ENCODE data around the gene RPP25L. TPM values are rescaled to one million over a fixed set of nuclear protein-coding genes. Genes with fewer than 3 reads are reported as not detected.
A peak's percentile ranks its signal among the peaks of the same experiment; 100 is the strongest.

RPP25L gene
- polyA plus RNA-seq, 1 of the 3 experiments (the other 2 are of a cell fraction) = 47.6 TPM

DNA sequence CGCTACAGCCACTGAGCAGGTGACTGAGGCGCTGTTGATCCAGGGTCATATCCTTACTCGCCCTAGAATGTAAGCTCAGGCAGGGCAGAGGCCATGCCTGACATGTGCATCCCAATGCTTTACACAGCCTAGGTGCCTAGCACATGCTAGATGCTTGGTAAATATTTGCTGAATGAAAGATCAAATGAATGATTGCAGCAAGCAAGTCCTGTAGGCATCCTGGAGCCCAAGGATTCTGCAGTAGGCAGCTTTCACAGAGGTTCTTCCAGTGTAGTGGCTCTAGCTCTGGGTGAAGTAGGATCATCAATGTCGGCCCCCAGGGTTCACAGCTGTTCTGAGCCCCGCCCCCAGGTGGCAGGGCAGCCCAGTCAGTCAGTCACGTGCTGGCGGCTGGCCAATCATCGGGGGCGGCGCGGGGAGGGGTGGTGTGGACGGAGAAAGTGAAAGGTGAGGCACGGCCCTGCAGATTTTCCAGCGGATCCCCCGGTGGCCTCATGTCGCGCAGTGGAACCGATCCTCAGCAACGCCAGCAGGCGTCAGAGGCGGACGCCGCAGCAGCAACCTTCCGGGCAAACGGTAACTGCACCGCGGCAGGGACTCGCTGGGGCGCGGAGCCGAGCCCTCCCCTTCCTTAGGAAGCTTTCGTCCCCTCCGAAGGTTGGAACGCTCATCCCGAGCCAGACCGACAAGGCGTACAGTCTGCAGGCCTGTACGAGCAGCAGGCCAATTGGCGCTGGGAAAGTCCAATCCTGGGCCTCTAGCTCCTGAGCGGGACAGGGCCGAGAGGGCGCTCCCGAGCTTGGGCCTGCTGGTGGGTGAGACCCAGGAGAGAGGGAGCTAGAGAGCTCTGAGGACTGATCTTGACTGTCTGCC lies 34.5 kb upstream of the RPP25L start, which contains the start of gene GALT:
TSS of gene GALT (plus strand) at position 465 of the 873 bp plus-strand sequence. CDS start at position 495, 30 bp downstream.
- H3K27me3 ChIP-seq (ENCODE audit: insufficient read depth) = no peaks in the 10 kb centered on the region
- no peaks in the 10 kb centered on the region for H4K20me1 ChIP-seq (ENCODE audit: insufficient read depth)
- peak within 1 kb of the TSS; percentile 96 for H2AFZ ChIP-seq (ENCODE audit: low read depth)
- H3K4me3 ChIP-seq (ENCODE audit: low read depth in 2 of 2, low read length in 1 of 2) = peak within 1 kb of the TSS; percentile 77 to 84
- H3K27ac ChIP-seq (ENCODE audit: low read depth in 2 of 2, low read length in 1 of 2) = peak within 1 kb of the TSS; percentile 66 to 95
- WGBS (ENCODE audit: low lambda C conversion rate) = 14% methylated on average over 17 of the region's 43 CpGs
- ChIA-PET POLR2A (interaction anchor here (0.6 to 1.9 kb wide), 6 partner anchors 9 to 346 kb away, joined by 3 to 22 read pairs (median 3); partner anchors contain the start of gene SIGMAR1), CTCF (interaction anchor here (0.7 to 14.1 kb wide), 18 partner anchors 9 to 242 kb away, joined by 3 to 152 read pairs (median 5); partner anchors contain the start of genes ARID3C, CCL27 and SIGMAR1)
- H3K9me2 ChIP-seq = no peaks in the 10 kb centered on the region
- peaks cover 13 to 19% of the 10 kb centered on the region in 2 experiments for H3K36me3 ChIP-seq (replicated peaks in 1 of 2; ENCODE audit: control insufficient read depth in 1 of 2, insufficient read depth in 2 of 2, low read length in 1 of 2)
- peaks cover 9% of the 10 kb centered on the region for H3F3A ChIP-seq (replicated peaks; ENCODE audit: insufficient read depth)
- H3K9ac ChIP-seq = peak within 1 kb of the TSS; percentile 82
- H3K4me2 ChIP-seq = peak within 1 kb of the TSS; percentile 96
- H3K4me1 ChIP-seq (ENCODE audit: control insufficient read depth in 1 of 2, insufficient read depth in 2 of 2, low read depth in 1 of 2, low read length in 1 of 2) = peaks cover 3 to 47% of the 10 kb centered on the region in 2 experiments; a peak in 2 of 4 replicates
- H3K79me2 ChIP-seq (ENCODE audit: insufficient read depth) = peaks cover 14% of the 10 kb centered on the region; the same call in 1 of the 2 replicates
- DNase-seq = peak; percentile 97
- H3K9me3 ChIP-seq = no peaks in the 10 kb centered on the region
- TF ChIP-seq, protein P1, sequence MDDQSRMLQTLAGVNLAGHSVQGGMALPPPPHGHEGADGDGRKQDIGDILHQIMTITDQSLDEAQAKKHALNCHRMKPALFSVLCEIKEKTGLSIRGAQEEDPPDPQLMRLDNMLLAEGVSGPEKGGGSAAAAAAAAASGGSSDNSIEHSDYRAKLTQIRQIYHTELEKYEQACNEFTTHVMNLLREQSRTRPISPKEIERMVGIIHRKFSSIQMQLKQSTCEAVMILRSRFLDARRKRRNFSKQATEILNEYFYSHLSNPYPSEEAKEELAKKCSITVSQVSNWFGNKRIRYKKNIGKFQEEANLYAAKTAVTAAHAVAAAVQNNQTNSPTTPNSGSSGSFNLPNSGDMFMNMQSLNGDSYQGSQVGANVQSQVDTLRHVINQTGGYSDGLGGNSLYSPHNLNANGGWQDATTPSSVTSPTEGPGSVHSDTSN (IDR thresholded peaks at IDR 0.05) = peak; percentile 60
- TF ChIP-seq FOXM1 (IDR thresholded peaks at IDR 0.05; ENCODE audit: low read depth) = no peak
- TF ChIP-seq RFX5 (IDR thresholded peaks at IDR 0.05; ENCODE audit: low read length) = no peak
- peak; percentile 5; the same call in 1 of the 2 replicates for TF ChIP-seq SMC3 (IDR thresholded peaks at IDR 0.05; ENCODE audit: low read depth, low read length)
- TF ChIP-seq, protein P2, sequence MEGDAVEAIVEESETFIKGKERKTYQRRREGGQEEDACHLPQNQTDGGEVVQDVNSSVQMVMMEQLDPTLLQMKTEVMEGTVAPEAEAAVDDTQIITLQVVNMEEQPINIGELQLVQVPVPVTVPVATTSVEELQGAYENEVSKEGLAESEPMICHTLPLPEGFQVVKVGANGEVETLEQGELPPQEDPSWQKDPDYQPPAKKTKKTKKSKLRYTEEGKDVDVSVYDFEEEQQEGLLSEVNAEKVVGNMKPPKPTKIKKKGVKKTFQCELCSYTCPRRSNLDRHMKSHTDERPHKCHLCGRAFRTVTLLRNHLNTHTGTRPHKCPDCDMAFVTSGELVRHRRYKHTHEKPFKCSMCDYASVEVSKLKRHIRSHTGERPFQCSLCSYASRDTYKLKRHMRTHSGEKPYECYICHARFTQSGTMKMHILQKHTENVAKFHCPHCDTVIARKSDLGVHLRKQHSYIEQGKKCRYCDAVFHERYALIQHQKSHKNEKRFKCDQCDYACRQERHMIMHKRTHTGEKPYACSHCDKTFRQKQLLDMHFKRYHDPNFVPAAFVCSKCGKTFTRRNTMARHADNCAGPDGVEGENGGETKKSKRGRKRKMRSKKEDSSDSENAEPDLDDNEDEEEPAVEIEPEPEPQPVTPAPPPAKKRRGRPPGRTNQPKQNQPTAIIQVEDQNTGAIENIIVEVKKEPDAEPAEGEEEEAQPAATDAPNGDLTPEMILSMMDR (IDR thresholded peaks at IDR 0.05) = peak; percentile 55
- no peak for TF ChIP-seq GATA2 (CRISPR knock-in tag; IDR thresholded peaks at IDR 0.05)
- TF ChIP-seq YY1 (IDR thresholded peaks at IDR 0.05; ENCODE audit: low read depth) = peak; percentile 57
- TF ChIP-seq MXI1 (IDR thresholded peaks at IDR 0.05; ENCODE audit: low read depth, low read length) = peak; percentile 35; the same call in 1 of the 2 replicates
- TF ChIP-seq, protein P3, sequence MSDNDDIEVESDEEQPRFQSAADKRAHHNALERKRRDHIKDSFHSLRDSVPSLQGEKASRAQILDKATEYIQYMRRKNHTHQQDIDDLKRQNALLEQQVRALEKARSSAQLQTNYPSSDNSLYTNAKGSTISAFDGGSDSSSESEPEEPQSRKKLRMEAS (IDR thresholded peaks at IDR 0.05; ENCODE audit: low read depth) = peak; percentile 71; the same call in 1 of the 2 replicates
- no peak for TF ChIP-seq NRF1 (IDR thresholded peaks at IDR 0.05; ENCODE audit: low read depth, low read length)
- TF ChIP-seq, protein P4, sequence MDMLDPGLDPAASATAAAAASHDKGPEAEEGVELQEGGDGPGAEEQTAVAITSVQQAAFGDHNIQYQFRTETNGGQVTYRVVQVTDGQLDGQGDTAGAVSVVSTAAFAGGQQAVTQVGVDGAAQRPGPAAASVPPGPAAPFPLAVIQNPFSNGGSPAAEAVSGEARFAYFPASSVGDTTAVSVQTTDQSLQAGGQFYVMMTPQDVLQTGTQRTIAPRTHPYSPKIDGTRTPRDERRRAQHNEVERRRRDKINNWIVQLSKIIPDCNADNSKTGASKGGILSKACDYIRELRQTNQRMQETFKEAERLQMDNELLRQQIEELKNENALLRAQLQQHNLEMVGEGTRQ (IDR thresholded peaks at IDR 0.05; ENCODE audit: borderline replicate concordance, low read depth, low read length) = peak; percentile 90
- TF ChIP-seq, protein P5, sequence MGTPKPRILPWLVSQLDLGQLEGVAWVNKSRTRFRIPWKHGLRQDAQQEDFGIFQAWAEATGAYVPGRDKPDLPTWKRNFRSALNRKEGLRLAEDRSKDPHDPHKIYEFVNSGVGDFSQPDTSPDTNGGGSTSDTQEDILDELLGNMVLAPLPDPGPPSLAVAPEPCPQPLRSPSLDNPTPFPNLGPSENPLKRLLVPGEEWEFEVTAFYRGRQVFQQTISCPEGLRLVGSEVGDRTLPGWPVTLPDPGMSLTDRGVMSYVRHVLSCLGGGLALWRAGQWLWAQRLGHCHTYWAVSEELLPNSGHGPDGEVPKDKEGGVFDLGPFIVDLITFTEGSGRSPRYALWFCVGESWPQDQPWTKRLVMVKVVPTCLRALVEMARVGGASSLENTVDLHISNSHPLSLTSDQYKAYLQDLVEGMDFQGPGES (IDR thresholded peaks at IDR 0.05; ENCODE audit: low read depth, low read length) = peak; percentile 17; the same call in 1 of the 2 replicates
- TF ChIP-seq POLR2AphosphoS5 (IDR thresholded peaks at IDR 0.05; ENCODE audit: low read depth, low read length) = peak; percentile 71; the same call in 1 of the 2 replicates
- TF ChIP-seq TAF1 (IDR thresholded peaks at IDR 0.05; ENCODE audit: borderline replicate concordance, low read depth, low read length) = peak; percentile 44; the same call in 1 of the 2 replicates
- TF ChIP-seq CHD2 (IDR thresholded peaks at IDR 0.05; ENCODE audit: low read length, partially characterized antibody) = no peak
- no peak; a peak in 1 of 4 replicates for TF ChIP-seq EP300 (IDR thresholded peaks at IDR 0.05; ENCODE audit: borderline replicate concordance in 1 of 2, low read depth in 1 of 2, low read length in 1 of 2)
- TF ChIP-seq TCF12 (IDR thresholded peaks at IDR 0.05) = peak; percentile 38; the same call in 1 of the 2 replicates
- TF ChIP-seq TEAD4 (IDR thresholded peaks at IDR 0.05; ENCODE audit: borderline replicate concordance, insufficient read depth) = no peak
- no peak for TF ChIP-seq RXRA (IDR thresholded peaks at IDR 0.05; ENCODE audit: borderline replicate concordance, low read depth)
- no peak for TF ChIP-seq ELF1 (IDR thresholded peaks at IDR 0.05)
- no peak for TF ChIP-seq FOSL2 (IDR thresholded peaks at IDR 0.05; ENCODE audit: borderline replicate concordance, low read depth)
- TF ChIP-seq RCOR1 (IDR thresholded peaks at IDR 0.05; ENCODE audit: low read length) = 0 out of 2 replicates have a peak, but pooled peaks have one; percentile 24
- no peak for TF ChIP-seq SIN3A (IDR thresholded peaks at IDR 0.05; ENCODE audit: borderline replicate concordance, low read depth, low read length)
- TF ChIP-seq RAD21 (IDR thresholded peaks at IDR 0.05; ENCODE audit: low read length) = peak; percentile 42
- no peak; the same call in 1 of the 2 replicates for TF ChIP-seq GABPA (IDR thresholded peaks at IDR 0.05; ENCODE audit: low read depth)
